Esophagus muscularis mucosa (tissue), 4 donors: ENCODE measurements around the gene HEATR9.

Source experiments
- EP300 ChIP-seq: sonication (generic); formaldehyde crosslinking; IDR thresholded peaks from one replicate; pipeline ENCODE4 v1.6.1; 2017; ENCODE audit warnings: antibody characterized with exemption
- POLR2A ChIP-seq: fragments of 450-650 bp; IDR thresholded peaks from one replicate; pipeline ENCODE4 v1.6.1; 2017; ENCODE audit warnings: antibody characterized with exemption, moderate library complexity, mild to moderate bottlenecking, low read depth
- POLR2AphosphoS5 ChIP-seq, 2 donors: sonication (generic); formaldehyde crosslinking; IDR thresholded peaks; one replicate each; pipeline ENCODE4 v1.6.1; 2017; ENCODE audit warnings: antibody characterized with exemption in 2 of 2
- TF ChIP-seq, protein P1 (sequence below), 3 experiments: fragments of 200-600 bp in 2 of 3; fragments of 450-650 bp in 1 of 3; sonication (generic) in 2 of 3; IDR thresholded peaks; one replicate each; pipeline ENCODE4 v1.5.1; 2017 to 2019; ENCODE audit warnings: antibody characterized with exemption in 3 of 3, mild to moderate bottlenecking in 2 of 3, moderate library complexity in 1 of 3

DNA sequence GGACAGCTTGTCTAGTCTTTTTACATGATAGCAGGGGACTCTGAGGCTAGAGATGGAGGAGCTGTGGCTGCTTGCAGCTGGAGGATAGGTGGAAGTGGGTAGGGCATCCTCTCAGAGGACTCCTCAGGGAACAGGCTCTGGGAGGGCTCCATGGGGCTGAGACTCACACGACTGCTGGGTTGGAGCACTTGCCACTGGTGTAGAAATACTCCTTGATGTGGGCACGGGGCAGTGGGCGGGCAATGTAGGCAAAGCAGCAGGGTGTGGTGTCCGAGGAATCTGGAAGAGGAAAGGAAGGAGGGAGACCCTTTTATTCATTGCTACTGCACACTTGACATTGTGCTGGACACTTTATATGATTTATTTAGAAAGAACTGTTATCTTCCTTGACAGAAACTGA lies 9.7 kb upstream of the HEATR9 start:
- TF ChIP-seq EP300 (no peak), POLR2A (no peak), POLR2AphosphoS5 (IDR thresholded peaks at IDR 0.05) (no peak)
- TF ChIP-seq, protein P1, sequence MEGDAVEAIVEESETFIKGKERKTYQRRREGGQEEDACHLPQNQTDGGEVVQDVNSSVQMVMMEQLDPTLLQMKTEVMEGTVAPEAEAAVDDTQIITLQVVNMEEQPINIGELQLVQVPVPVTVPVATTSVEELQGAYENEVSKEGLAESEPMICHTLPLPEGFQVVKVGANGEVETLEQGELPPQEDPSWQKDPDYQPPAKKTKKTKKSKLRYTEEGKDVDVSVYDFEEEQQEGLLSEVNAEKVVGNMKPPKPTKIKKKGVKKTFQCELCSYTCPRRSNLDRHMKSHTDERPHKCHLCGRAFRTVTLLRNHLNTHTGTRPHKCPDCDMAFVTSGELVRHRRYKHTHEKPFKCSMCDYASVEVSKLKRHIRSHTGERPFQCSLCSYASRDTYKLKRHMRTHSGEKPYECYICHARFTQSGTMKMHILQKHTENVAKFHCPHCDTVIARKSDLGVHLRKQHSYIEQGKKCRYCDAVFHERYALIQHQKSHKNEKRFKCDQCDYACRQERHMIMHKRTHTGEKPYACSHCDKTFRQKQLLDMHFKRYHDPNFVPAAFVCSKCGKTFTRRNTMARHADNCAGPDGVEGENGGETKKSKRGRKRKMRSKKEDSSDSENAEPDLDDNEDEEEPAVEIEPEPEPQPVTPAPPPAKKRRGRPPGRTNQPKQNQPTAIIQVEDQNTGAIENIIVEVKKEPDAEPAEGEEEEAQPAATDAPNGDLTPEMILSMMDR (IDR thresholded peaks at IDR 0.05): no peak
